H9 (cell line): ENCODE measurements around the gene C5orf46. TPM values are rescaled to one million over a fixed set of nuclear protein-coding genes. Genes with fewer than 3 reads are reported as not detected.
A peak's percentile ranks its signal among the peaks of the same experiment; 100 is the strongest.

Experiments
- DNase-seq: peaks from one replicate; pipeline ENCODE4 v3.0.0-alpha.2; 2017
- H2AFZ ChIP-seq: one replicate; pipeline ENCODE4 v1.6.1; 2013; ENCODE audit warnings: mild to moderate bottlenecking, low read length, control low read depth, moderate library complexity
- H2AK5ac ChIP-seq: 2 replicates; pipeline ENCODE4 v1.6.1; 2013; ENCODE audit warnings: low read length, control low read depth, mixed read lengths; ENCODE audit not compliant: insufficient read length
- H2BK120ac ChIP-seq: one replicate; pipeline ENCODE4 v1.6.1; 2013; ENCODE audit warnings: low read depth, mild to moderate bottlenecking, low read length, control low read depth, inconsistent platforms; ENCODE audit not compliant: poor library complexity, severe bottlenecking
- H2BK12ac ChIP-seq: 2 replicates; pipeline ENCODE4 v1.6.1; 2013; ENCODE audit warnings: low read length, control low read depth, mixed read lengths, low read depth; ENCODE audit not compliant: insufficient read length
- H2BK15ac ChIP-seq: 2 replicates; pipeline ENCODE4 v1.6.1; 2013; ENCODE audit warnings: low read depth, low read length, control low read depth
- H2BK20ac ChIP-seq: one replicate; pipeline ENCODE4 v1.6.1; 2013; ENCODE audit warnings: low read depth, mild to moderate bottlenecking, low read length, control low read depth, inconsistent platforms; ENCODE audit not compliant: poor library complexity, severe bottlenecking
- H2BK5ac ChIP-seq: 2 replicates; pipeline ENCODE4 v1.6.1; 2013; ENCODE audit warnings: low read length, control low read depth, mixed read lengths; ENCODE audit not compliant: insufficient read length
- H3K14ac ChIP-seq: 2 replicates; pipeline ENCODE4 v1.6.1; 2013; ENCODE audit warnings: low read length, control low read depth; ENCODE audit not compliant: insufficient read depth
- H3K18ac ChIP-seq: 2 replicates; pipeline ENCODE4 v1.6.1; 2013; ENCODE audit warnings: low read depth, mild to moderate bottlenecking, mixed read lengths, low read length, control low read depth; ENCODE audit not compliant: insufficient read length
- H3K23ac ChIP-seq: 2 replicates; pipeline ENCODE4 v1.6.1; 2013; ENCODE audit warnings: low read length, control low read depth, mixed read lengths, low read depth; ENCODE audit not compliant: insufficient read length
- H3K23me2 ChIP-seq: 2 replicates; pipeline ENCODE4 v1.6.1; 2013; ENCODE audit warnings: low read depth, mild to moderate bottlenecking, mixed read lengths, low read length, control low read depth; ENCODE audit not compliant: insufficient read length, poor library complexity, severe bottlenecking
- H3K27ac ChIP-seq: 2 replicates; pipeline ENCODE4 v1.5.1; 2013; ENCODE audit warnings: low read length, control low read depth, mixed read lengths, low read depth; ENCODE audit not compliant: insufficient read length
- H3K27me3 ChIP-seq: 2 replicates; pipeline ENCODE4 v1.6.1; 2013; ENCODE audit warnings: low read length, control low read depth, inconsistent platforms; ENCODE audit not compliant: insufficient read depth
- H3K4ac ChIP-seq: 2 replicates; pipeline ENCODE4 v1.6.1; 2013; ENCODE audit warnings: low read depth, mild to moderate bottlenecking, control low read depth, inconsistent platforms, low read length, moderate library complexity
- H3K4me1 ChIP-seq: 2 replicates; pipeline ENCODE4 v1.6.1; 2013; ENCODE audit warnings: low read length, control low read depth, inconsistent platforms; ENCODE audit not compliant: insufficient read depth
- H3K4me2 ChIP-seq: 2 replicates; pipeline ENCODE4 v1.6.1; 2013; ENCODE audit warnings: low read length, control low read depth, mixed read lengths; ENCODE audit not compliant: insufficient read length, insufficient read depth
- H3K56ac ChIP-seq: 2 replicates; pipeline ENCODE4 v1.6.1; 2013; ENCODE audit warnings: low read depth, mild to moderate bottlenecking, mixed read lengths, low read length, control low read depth; ENCODE audit not compliant: insufficient read length
- H3K79me1 ChIP-seq: 2 replicates; pipeline ENCODE4 v1.6.1; 2013; ENCODE audit warnings: low read depth, mild to moderate bottlenecking, moderate library complexity, low read length, control low read depth, inconsistent platforms; ENCODE audit not compliant: insufficient read depth, poor library complexity, severe bottlenecking
- H3K79me2 ChIP-seq: 2 replicates; pipeline ENCODE4 v1.6.1; 2013; ENCODE audit warnings: low read length, control low read depth, inconsistent platforms; ENCODE audit not compliant: insufficient read depth
- H3K9ac ChIP-seq: 2 replicates; pipeline ENCODE4 v1.6.1; 2013; ENCODE audit warnings: low read length, control low read depth, mixed read lengths; ENCODE audit not compliant: insufficient read length; ENCODE audit errors: extremely low read depth
- H3K9me3 ChIP-seq: one replicate; pipeline ENCODE4 v1.6.1; 2013; ENCODE audit warnings: low read depth, low read length, inconsistent platforms; ENCODE audit not compliant: control insufficient read depth
- H3T11ph ChIP-seq: one replicate; pipeline ENCODE4 v1.6.1; 2013; ENCODE audit warnings: mild to moderate bottlenecking, low read length, control low read depth, inconsistent platforms
- H4K20me1 ChIP-seq: one replicate; pipeline ENCODE4 v1.6.1; 2013; ENCODE audit not compliant: control insufficient read depth, insufficient read length, insufficient read depth
- H4K5ac ChIP-seq: 2 replicates; pipeline ENCODE4 v1.6.1; 2013; ENCODE audit warnings: low read depth, mild to moderate bottlenecking, mixed read lengths, low read length, control low read depth; ENCODE audit not compliant: insufficient read length
- H4K8ac ChIP-seq: replicated peaks from 2 replicates; pipeline ENCODE4 v1.6.1; 2013; ENCODE audit warnings: low read length, control low read depth, mixed read lengths, low read depth; ENCODE audit not compliant: insufficient read length
- H4K91ac ChIP-seq: 2 replicates; pipeline ENCODE4 v1.6.1; 2013; ENCODE audit warnings: low read depth, mild to moderate bottlenecking, moderate library complexity, mixed read lengths, low read length, control low read depth; ENCODE audit not compliant: insufficient read length
- H3K27ac Mint-ChIP-seq, 3 experiments: 2 replicates in 2 of 3; 3 replicates in 1 of 3; pipeline ENCODE4 v1.8.0; 2020 to 2021; ENCODE audit warnings: mixed read lengths in 3 of 3, mild to moderate bottlenecking in 1 of 3, moderate library complexity in 1 of 3
- H3K27me3 Mint-ChIP-seq: 2 replicates; pipeline ENCODE4 v1.8.0; 2021; ENCODE audit warnings: low read depth, mild to moderate bottlenecking, moderate library complexity, mixed read lengths
- H3K36me3 Mint-ChIP-seq, 3 experiments: 2 replicates in 2 of 3; 3 replicates in 1 of 3; pipeline ENCODE4 v1.8.0; 2020 to 2021; ENCODE audit warnings: low read depth in 3 of 3, mixed read lengths in 3 of 3; ENCODE audit not compliant: insufficient read depth in 1 of 3
- H3K4me1 Mint-ChIP-seq, 2 experiments: 2 replicates each; pipeline ENCODE4 v1.8.0; 2020; ENCODE audit warnings: mixed read lengths in 2 of 2
- H3K4me3 Mint-ChIP-seq, 2 experiments: 2 replicates in 1 of 2; 3 replicates in 1 of 2; pipeline ENCODE4 v1.8.0; 2020 to 2021; ENCODE audit warnings: mild to moderate bottlenecking in 2 of 2, mixed read lengths in 2 of 2, moderate library complexity in 1 of 2
- H3K9me3 Mint-ChIP-seq, 2 experiments: 2 replicates in 1 of 2; 3 replicates in 1 of 2; pipeline ENCODE4 v1.8.0; 2020; ENCODE audit warnings: mild to moderate bottlenecking in 2 of 2, mixed read lengths in 2 of 2, moderate library complexity in 1 of 2
- total RNA-seq: library from RNA; stranded (reverse); gene quantifications from 2 replicates; pipeline ENCODE4 v1.2.1, GENCODE V29; 2021
- TF ChIP-seq, protein P1 (sequence below): fragments of 200-600 bp; sonication (generic); conservative IDR thresholded peaks from 3 replicates; pipeline ENCODE4 v1.8.0; 2021; ENCODE audit warnings: antibody characterized with exemption, mild to moderate bottlenecking

Gene C5orf46
- total RNA-seq, 1 experiment from 2014 or later: not detected

DNA sequence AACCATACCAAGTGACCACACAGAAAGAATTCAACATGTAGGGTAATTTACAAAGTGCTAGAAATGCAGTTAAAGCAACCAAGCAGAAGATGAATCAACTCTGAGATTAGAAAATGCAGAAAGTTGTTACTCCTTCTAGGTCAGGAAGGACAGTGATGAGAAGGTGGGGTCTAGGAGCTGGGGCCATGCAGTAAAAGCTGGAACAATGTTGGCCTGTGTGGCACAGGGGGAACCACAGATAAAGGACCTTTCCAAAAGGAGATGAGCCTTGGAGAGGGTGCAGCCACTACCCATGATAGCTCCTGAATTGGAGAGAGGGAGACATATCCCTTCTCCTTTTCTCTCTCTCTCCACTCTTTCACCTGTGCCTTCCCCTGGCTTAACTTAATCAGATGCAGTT is 30.2 kb downstream of the C5orf46 start:
- no peak overlapping the region for H2BK120ac ChIP-seq
- no peaks in the 10 kb centered on the region for H3K27me3 ChIP-seq
- H3K27me3 Mint-ChIP-seq: peaks cover 5% of the 10 kb centered on the region; the same call in 1 of the 2 replicates
- peaks cover 46 to 60% of the 10 kb centered on the region in 2 experiments for H3K4me1 Mint-ChIP-seq
- no peak overlapping the region for H3K9ac ChIP-seq
- no peak overlapping the region for H2AFZ ChIP-seq
- H3K9me3 ChIP-seq: no peaks in the 10 kb centered on the region
- no peak overlapping the region for H3K56ac ChIP-seq
- H3K18ac ChIP-seq: no peak overlapping the region
- H4K20me1 ChIP-seq: no peaks in the 10 kb centered on the region
- H4K5ac ChIP-seq: no peak overlapping the region
- DNase-seq: no peak
- H3T11ph ChIP-seq: no peak overlapping the region
- peaks cover 0 to 4% of the 10 kb centered on the region in 2 experiments; a peak in 2 of 5 replicates for H3K9me3 Mint-ChIP-seq
- peaks cover 3% of the 10 kb centered on the region for H3K79me1 ChIP-seq
- H3K36me3 Mint-ChIP-seq: peaks cover 8 to 56% (median 16%) of the 10 kb centered on the region in 3 experiments
- H3K14ac ChIP-seq: no peak overlapping the region
- peak overlapping the region; percentile 40 to 91 (median 56); a peak in 3 of 7 replicates for H3K27ac Mint-ChIP-seq
- H3K4me1 ChIP-seq: peaks cover 14% of the 10 kb centered on the region
- H3K27ac ChIP-seq: no peak overlapping the region
- H3K4me2 ChIP-seq: no peak overlapping the region
- no peak overlapping the region for H3K23ac ChIP-seq
- no peak overlapping the region for H3K4me3 Mint-ChIP-seq
- no peak overlapping the region for H3K4ac ChIP-seq
- H3K23me2 ChIP-seq: no peaks in the 10 kb centered on the region
- no peak overlapping the region for H2BK5ac ChIP-seq
- H2BK12ac ChIP-seq: no peak overlapping the region
- no peak overlapping the region for H2AK5ac ChIP-seq
- H2BK15ac ChIP-seq: no peak overlapping the region
- TF ChIP-seq, protein P1, sequence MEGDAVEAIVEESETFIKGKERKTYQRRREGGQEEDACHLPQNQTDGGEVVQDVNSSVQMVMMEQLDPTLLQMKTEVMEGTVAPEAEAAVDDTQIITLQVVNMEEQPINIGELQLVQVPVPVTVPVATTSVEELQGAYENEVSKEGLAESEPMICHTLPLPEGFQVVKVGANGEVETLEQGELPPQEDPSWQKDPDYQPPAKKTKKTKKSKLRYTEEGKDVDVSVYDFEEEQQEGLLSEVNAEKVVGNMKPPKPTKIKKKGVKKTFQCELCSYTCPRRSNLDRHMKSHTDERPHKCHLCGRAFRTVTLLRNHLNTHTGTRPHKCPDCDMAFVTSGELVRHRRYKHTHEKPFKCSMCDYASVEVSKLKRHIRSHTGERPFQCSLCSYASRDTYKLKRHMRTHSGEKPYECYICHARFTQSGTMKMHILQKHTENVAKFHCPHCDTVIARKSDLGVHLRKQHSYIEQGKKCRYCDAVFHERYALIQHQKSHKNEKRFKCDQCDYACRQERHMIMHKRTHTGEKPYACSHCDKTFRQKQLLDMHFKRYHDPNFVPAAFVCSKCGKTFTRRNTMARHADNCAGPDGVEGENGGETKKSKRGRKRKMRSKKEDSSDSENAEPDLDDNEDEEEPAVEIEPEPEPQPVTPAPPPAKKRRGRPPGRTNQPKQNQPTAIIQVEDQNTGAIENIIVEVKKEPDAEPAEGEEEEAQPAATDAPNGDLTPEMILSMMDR: no peak
- no peak overlapping the region for H4K91ac ChIP-seq
- H3K79me2 ChIP-seq: peaks cover 16% of the 10 kb centered on the region; the same call in 1 of the 2 replicates
- no peak overlapping the region for H2BK20ac ChIP-seq
- no peak overlapping the region for H4K8ac ChIP-seq
